ENCODE measurements around the gene AP2S1. TPM values are rescaled to one million over a fixed set of nuclear protein-coding genes. Genes with fewer than 3 reads are reported as not detected.

Gene AP2S1
- total RNA-seq, 1 experiment from 2014 or later, result 146 TPM

DNA sequence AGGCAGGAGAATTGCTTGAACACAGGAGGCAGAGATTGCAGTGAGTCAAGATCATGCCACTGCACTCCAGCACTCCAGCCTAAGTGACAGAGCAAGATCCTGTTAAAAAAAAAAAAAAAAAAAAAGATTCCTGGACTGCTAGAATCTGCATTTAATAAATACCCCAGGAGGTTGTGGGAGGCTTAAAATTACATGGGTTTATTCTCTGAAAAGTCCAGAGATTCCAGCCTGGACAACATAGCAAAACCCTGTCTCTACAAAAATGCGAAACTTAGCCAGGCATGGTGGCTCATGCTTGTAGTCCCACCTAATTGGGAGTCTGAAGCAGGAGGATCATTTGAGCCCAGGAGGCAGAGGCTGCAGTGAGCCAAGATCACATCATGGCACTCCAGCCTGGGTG, 52.8 kb downstream of the AP2S1 start:
- no peaks in the 10 kb centered on the region for H3K4me1 ChIP-seq (ENCODE audit: control insufficient read depth, insufficient read depth, low read length)
- TF ChIP-seq, protein P1, sequence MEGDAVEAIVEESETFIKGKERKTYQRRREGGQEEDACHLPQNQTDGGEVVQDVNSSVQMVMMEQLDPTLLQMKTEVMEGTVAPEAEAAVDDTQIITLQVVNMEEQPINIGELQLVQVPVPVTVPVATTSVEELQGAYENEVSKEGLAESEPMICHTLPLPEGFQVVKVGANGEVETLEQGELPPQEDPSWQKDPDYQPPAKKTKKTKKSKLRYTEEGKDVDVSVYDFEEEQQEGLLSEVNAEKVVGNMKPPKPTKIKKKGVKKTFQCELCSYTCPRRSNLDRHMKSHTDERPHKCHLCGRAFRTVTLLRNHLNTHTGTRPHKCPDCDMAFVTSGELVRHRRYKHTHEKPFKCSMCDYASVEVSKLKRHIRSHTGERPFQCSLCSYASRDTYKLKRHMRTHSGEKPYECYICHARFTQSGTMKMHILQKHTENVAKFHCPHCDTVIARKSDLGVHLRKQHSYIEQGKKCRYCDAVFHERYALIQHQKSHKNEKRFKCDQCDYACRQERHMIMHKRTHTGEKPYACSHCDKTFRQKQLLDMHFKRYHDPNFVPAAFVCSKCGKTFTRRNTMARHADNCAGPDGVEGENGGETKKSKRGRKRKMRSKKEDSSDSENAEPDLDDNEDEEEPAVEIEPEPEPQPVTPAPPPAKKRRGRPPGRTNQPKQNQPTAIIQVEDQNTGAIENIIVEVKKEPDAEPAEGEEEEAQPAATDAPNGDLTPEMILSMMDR (IDR thresholded peaks at IDR 0.05), result no peak
- no peak for TF ChIP-seq POLR2AphosphoS5 (IDR thresholded peaks at IDR 0.05; ENCODE audit: low read depth, low read length)
- no peak for TF ChIP-seq TCF7L2 (IDR thresholded peaks at IDR 0.05; ENCODE audit: low read depth, low read length)
- TF ChIP-seq, protein P2, sequence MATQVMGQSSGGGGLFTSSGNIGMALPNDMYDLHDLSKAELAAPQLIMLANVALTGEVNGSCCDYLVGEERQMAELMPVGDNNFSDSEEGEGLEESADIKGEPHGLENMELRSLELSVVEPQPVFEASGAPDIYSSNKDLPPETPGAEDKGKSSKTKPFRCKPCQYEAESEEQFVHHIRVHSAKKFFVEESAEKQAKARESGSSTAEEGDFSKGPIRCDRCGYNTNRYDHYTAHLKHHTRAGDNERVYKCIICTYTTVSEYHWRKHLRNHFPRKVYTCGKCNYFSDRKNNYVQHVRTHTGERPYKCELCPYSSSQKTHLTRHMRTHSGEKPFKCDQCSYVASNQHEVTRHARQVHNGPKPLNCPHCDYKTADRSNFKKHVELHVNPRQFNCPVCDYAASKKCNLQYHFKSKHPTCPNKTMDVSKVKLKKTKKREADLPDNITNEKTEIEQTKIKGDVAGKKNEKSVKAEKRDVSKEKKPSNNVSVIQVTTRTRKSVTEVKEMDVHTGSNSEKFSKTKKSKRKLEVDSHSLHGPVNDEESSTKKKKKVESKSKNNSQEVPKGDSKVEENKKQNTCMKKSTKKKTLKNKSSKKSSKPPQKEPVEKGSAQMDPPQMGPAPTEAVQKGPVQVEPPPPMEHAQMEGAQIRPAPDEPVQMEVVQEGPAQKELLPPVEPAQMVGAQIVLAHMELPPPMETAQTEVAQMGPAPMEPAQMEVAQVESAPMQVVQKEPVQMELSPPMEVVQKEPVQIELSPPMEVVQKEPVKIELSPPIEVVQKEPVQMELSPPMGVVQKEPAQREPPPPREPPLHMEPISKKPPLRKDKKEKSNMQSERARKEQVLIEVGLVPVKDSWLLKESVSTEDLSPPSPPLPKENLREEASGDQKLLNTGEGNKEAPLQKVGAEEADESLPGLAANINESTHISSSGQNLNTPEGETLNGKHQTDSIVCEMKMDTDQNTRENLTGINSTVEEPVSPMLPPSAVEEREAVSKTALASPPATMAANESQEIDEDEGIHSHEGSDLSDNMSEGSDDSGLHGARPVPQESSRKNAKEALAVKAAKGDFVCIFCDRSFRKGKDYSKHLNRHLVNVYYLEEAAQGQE (IDR thresholded peaks at IDR 0.05; ENCODE audit: insufficient read depth in 1 of 2, low read depth in 2 of 2, low read length in 1 of 2), result no peak
- TF ChIP-seq SIN3A (IDR thresholded peaks at IDR 0.05; ENCODE audit: borderline replicate concordance, insufficient read depth, low read depth, low read length), result no peak
- H3K4me3 ChIP-seq (ENCODE audit: low read depth in 2 of 2, low read length in 2 of 2), result no peak overlapping the region
- H3K36me3 ChIP-seq (ENCODE audit: control insufficient read depth, insufficient read depth, low read length), result no peaks in the 10 kb centered on the region
- no peaks in the 10 kb centered on the region for H3K9me3 ChIP-seq (ENCODE audit: control insufficient read depth, insufficient read depth, low read depth, low read length)
- ChIA-PET POLR2A (no interaction called here), CTCF (no interaction called here)
- in situ Hi-C loops (cut with HindIII; ENCODE audit: low pct_unique_long_range_greater_than_20kb, low sequenced_read_pairs) (no loop called here), intact Hi-C loops (cut with micrococcal nuclease; ENCODE audit: unreplicated experiment) (no loop called here)
- no TSS peak for BruUV-seq (replicated peaks)
- no peak overlapping the region for H3K27ac ChIP-seq (ENCODE audit: low read length)
- DNase-seq (ENCODE audit: low read depth, low spot score), result no peak
- no peaks in the 10 kb centered on the region for H3K27me3 ChIP-seq (ENCODE audit: control insufficient read depth, insufficient read depth, low read length)
- no peak for ATAC-seq

DNA sequence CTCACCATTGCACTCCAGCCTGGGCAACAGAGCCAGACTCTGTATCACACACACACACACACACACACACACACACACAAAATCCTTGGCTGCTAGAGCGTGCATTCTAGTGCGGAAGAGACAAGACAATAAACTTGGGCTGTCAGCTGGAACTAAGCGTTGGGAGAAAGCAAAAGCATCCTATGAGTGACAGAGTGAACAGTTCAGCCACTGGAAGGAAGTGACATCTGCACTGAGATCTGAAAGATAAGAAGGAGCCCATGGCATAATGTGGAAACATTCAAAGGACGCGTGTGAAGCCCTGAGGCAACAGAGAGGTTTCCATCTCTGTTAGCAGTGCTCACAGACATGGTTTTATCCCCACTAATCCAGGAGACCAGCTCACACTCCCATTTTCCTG, 58.7 kb downstream of the AP2S1 start:
- no peaks in the 10 kb centered on the region for H3K27me3 ChIP-seq (ENCODE audit: control insufficient read depth, insufficient read depth, low read length)
- no peak overlapping the region for H3K4me3 ChIP-seq (ENCODE audit: low read depth in 2 of 2, low read length in 2 of 2)
- no peak for ATAC-seq
- BruUV-seq (replicated peaks), result no TSS peak
- no peaks in the 10 kb centered on the region for H3K9me3 ChIP-seq (ENCODE audit: control insufficient read depth, insufficient read depth, low read depth, low read length)
- in situ Hi-C loops (cut with HindIII; ENCODE audit: low pct_unique_long_range_greater_than_20kb, low sequenced_read_pairs) (no loop called here), intact Hi-C loops (cut with micrococcal nuclease; ENCODE audit: unreplicated experiment) (no loop called here)
- no peaks in the 10 kb centered on the region for H3K4me1 ChIP-seq (ENCODE audit: control insufficient read depth, insufficient read depth, low read length)
- CTCF ChIA-PET, result interaction anchor here (0.6 kb wide), 2 partner anchors 38 to 62 kb away, joined by 3 to 15 read pairs; no protein-coding TSS in a partner anchor
- no peak overlapping the region for H3K27ac ChIP-seq (ENCODE audit: low read length)
- POLR2A ChIA-PET, result no interaction called here
- TF ChIP-seq, protein P1 (IDR thresholded peaks at IDR 0.05), result no peak
- TF ChIP-seq TCF7L2 (IDR thresholded peaks at IDR 0.05; ENCODE audit: low read depth, low read length), result no peak
- TF ChIP-seq, protein P2 (IDR thresholded peaks at IDR 0.05; ENCODE audit: insufficient read depth in 1 of 2, low read depth in 2 of 2, low read length in 1 of 2), result no peak
- TF ChIP-seq SIN3A (IDR thresholded peaks at IDR 0.05; ENCODE audit: borderline replicate concordance, insufficient read depth, low read depth, low read length), result no peak
- no peak for TF ChIP-seq POLR2AphosphoS5 (IDR thresholded peaks at IDR 0.05; ENCODE audit: low read depth, low read length)
- no peak for DNase-seq (ENCODE audit: low read depth, low spot score)
- no peaks in the 10 kb centered on the region; the same call in 1 of the 2 replicates for H3K36me3 ChIP-seq (ENCODE audit: control insufficient read depth, insufficient read depth, low read length)

Measured in Panc1 (cell line).